GM21447 (cell line): ENCODE measurements around the gene C2orf72.
"Not testable (repeated sequence)": the region's sequence is repeated elsewhere in the genome, so short reads cannot be mapped to it uniquely, and the experiment has no call there.

Experiments used
- ATAC-seq: cut with Tn5 transposase; IDR thresholded peaks from one replicate; pipeline ENCODE4 v1.9.1; 2021; ENCODE audit not compliant: unreplicated experiment

The C2orf72 gene

GRCh38 chr2:231037202-231037730 lies at the start of gene C2orf72:
C2orf72 (plus strand) TSS chr2:231037523; CDS start chr2:231037566, 43 bp downstream.
- no peak for ATAC-seq

GRCh38 chr2:230989731-230990130 lies 47.6 kb upstream of the C2orf72 start:
- ATAC-seq: no peak

- no peak for ATAC-seq
Observed at GRCh38 chr2:230990131-230990898, 47.0 kb upstream of the C2orf72 start.

GRCh38 chr2:230990899-230991150 lies 46.5 kb upstream of the C2orf72 start:
- ATAC-seq: no peak

GRCh38 chr2:230991598-230991997 lies 45.7 kb upstream of the C2orf72 start:
- no peak for ATAC-seq

GRCh38 chr2:230995821-230996220 lies 41.5 kb upstream of the C2orf72 start, which contains the start of gene SPATA3:
SPATA3 (plus strand) TSS chr2:230996121; CDS start chr2:230996234, 113 bp downstream.
- ATAC-seq: no peak

- no peak for ATAC-seq
Observed at GRCh38 chr2:230996661-230997060, 40.7 kb upstream of the C2orf72 start.

- no peak for ATAC-seq
Observed at GRCh38 chr2:230998882-230999281, 38.4 kb upstream of the C2orf72 start.

- ATAC-seq: no peak
Observed at GRCh38 chr2:230999477-230999876, 37.8 kb upstream of the C2orf72 start.

GRCh38 chr2:231000211-231000904 lies 37.0 kb upstream of the C2orf72 start:
- ATAC-seq: no peak

GRCh38 chr2:231001036-231001435 lies 36.3 kb upstream of the C2orf72 start:
- no peak for ATAC-seq

GRCh38 chr2:231001921-231002320 lies 35.4 kb upstream of the C2orf72 start:
- no peak for ATAC-seq

- no peak for ATAC-seq
Observed at GRCh38 chr2:231002641-231003040, 34.7 kb upstream of the C2orf72 start.

GRCh38 chr2:231003186-231003585 lies 34.1 kb upstream of the C2orf72 start:
- no peak for ATAC-seq

- not testable (repeated sequence) for ATAC-seq
Observed at GRCh38 chr2:231004930-231005329, 32.4 kb upstream of the C2orf72 start.

GRCh38 chr2:231007286-231008098 lies 29.8 kb upstream of the C2orf72 start:
- ATAC-seq: no peak

GRCh38 chr2:231008131-231008530 lies 29.2 kb upstream of the C2orf72 start:
- no peak for ATAC-seq

GRCh38 chr2:231009236-231009919 lies 27.9 kb upstream of the C2orf72 start:
- no peak for ATAC-seq

- ATAC-seq: no peak
Observed at GRCh38 chr2:231010201-231010730, 27.1 kb upstream of the C2orf72 start.

GRCh38 chr2:231011526-231011925 lies 25.8 kb upstream of the C2orf72 start:
- no peak for ATAC-seq

- ATAC-seq: no peak
Observed at GRCh38 chr2:231012463-231012862, 24.9 kb upstream of the C2orf72 start.
